Endothelial cell of umbilical vein (primary cell): Measurements from ENCODE around the gene LACTBL1. TPM values are rescaled to one million over a fixed set of nuclear protein-coding genes. Genes with fewer than 3 reads are reported as not detected.

Experiments used
- BruUV-seq: library from RNA; stranded (reverse); fragments of 400-500 nt; replicated peaks from 2 replicates; lab custom pipeline; 2021; lab: Mats Ljungman, UMichigan
- CTCF ChIA-PET: fragments of 300-600, 350-600 bp; sonication (Branson Sonifier 250); formaldehyde crosslinking; loops from one replicate; lab custom pipeline; 2021; ENCODE audit warnings: antibody characterized with exemption, inconsistent platforms; lab: Charles Lee
- POLR2A ChIA-PET: fragments of 300-600, 350-600 bp; sonication (Branson Sonifier 250); formaldehyde crosslinking; loops from one replicate; lab custom pipeline; 2021; ENCODE audit warnings: antibody characterized with exemption, inconsistent platforms; lab: Charles Lee
- DNase-seq: peaks from one replicate; pipeline ENCODE4 v3.0.0-alpha.2; 2011; ENCODE audit warnings: low read depth, low spot score
- FAIRE-seq: peaks from 2 replicates; lab custom pipeline; 2011; peaks lifted over from hg19 to GRCh38; lab: Jason Lieb, UNC
- H2AFZ ChIP-seq: 2 replicates; pipeline ENCODE4 v1.6.0; 2012; ENCODE audit warnings: low read depth, low read length, control low read depth, inconsistent platforms
- H3K27ac ChIP-seq: 2 replicates; pipeline ENCODE4 v1.5.1; 2011; ENCODE audit warnings: low read depth, mild to moderate bottlenecking, control low read depth, low read length, moderate library complexity; ENCODE audit not compliant: insufficient read depth
- H3K27me3 ChIP-seq, 2 experiments: 2 replicates each; pipeline versions ENCODE4 v1.6.0 to v1.6.1; 2011; ENCODE audit warnings: low read length in 2 of 2, mixed read lengths in 1 of 2; ENCODE audit not compliant: control insufficient read depth in 2 of 2, insufficient read depth in 2 of 2
- H3K36me3 ChIP-seq, 2 experiments: 2 replicates in 1 of 2; 3 replicates in 1 of 2; pipeline ENCODE4 v1.5.1; 2011; ENCODE audit warnings: low read length in 2 of 2, mild to moderate bottlenecking in 1 of 2, moderate library complexity in 1 of 2; ENCODE audit not compliant: control insufficient read depth in 2 of 2, insufficient read depth in 2 of 2; ENCODE audit errors: extremely low read depth in 1 of 2
- H3K4me1 ChIP-seq: 3 replicates; pipeline ENCODE4 v1.5.1; 2011; ENCODE audit warnings: mild to moderate bottlenecking, low read length; ENCODE audit not compliant: control insufficient read depth, insufficient read depth; ENCODE audit errors: extremely low read depth
- H3K4me2 ChIP-seq: 2 replicates; pipeline ENCODE4 v1.6.1; 2011; ENCODE audit warnings: low read length, control low read depth, mixed read lengths; ENCODE audit not compliant: insufficient read depth
- H3K4me3 ChIP-seq, 3 experiments: fragments of 200-600 bp in 1 of 3; sonication (generic), shearing (Covaris generic) in 1 of 3; replicated peaks in 1 of 3; 2 replicates each; pipeline ENCODE4 v1.5.1; 2011 to 2016; ENCODE audit warnings: control low read depth in 3 of 3, low read length in 3 of 3, mild to moderate bottlenecking in 2 of 3, inconsistent platforms in 1 of 3, low read depth in 1 of 3, moderate library complexity in 1 of 3; ENCODE audit not compliant: insufficient read depth in 1 of 3
- H3K79me2 ChIP-seq: 2 replicates; pipeline ENCODE4 v1.6.0; 2012; ENCODE audit warnings: low read length, inconsistent platforms; ENCODE audit not compliant: control insufficient read depth, insufficient read depth
- H3K9ac ChIP-seq: replicated peaks from 2 replicates; pipeline ENCODE3; 2011; ENCODE audit warnings: low read length, control low read depth; ENCODE audit not compliant: insufficient read depth; ENCODE audit errors: extremely low read depth
- H3K9me1 ChIP-seq: replicated peaks from 3 replicates; pipeline ENCODE4 v1.6.0; 2011; ENCODE audit warnings: mild to moderate bottlenecking, low read length; ENCODE audit not compliant: control insufficient read depth, insufficient read depth; ENCODE audit errors: extremely low read depth
- H3K9me3 ChIP-seq: replicated peaks from 2 replicates; pipeline ENCODE4 v1.5.1; 2012; ENCODE audit warnings: low read length, inconsistent platforms; ENCODE audit not compliant: control insufficient read depth, insufficient read depth
- H4K20me1 ChIP-seq: replicated peaks from 2 replicates; pipeline ENCODE3; 2011; ENCODE audit warnings: mild to moderate bottlenecking, low read length; ENCODE audit not compliant: control insufficient read depth, insufficient read depth; ENCODE audit errors: extremely low read depth
- CTCF ChIP-seq, 2 donors: IDR thresholded peaks; 1 replicate in 1 of 2; 2 replicates in 1 of 2; pipeline ENCODE4 v1.5.1; 2011; ENCODE audit warnings: low read length in 2 of 2, mild to moderate bottlenecking in 2 of 2, moderate library complexity in 2 of 2, control low read depth in 1 of 2, inconsistent platforms in 1 of 2, low read depth in 1 of 2; ENCODE audit not compliant: insufficient read depth in 1 of 2; ENCODE audit errors: extremely low read depth in 1 of 2
- EZH2 ChIP-seq: IDR thresholded peaks from 2 replicates; pipeline ENCODE4 v1.6.1; 2012; ENCODE audit warnings: borderline replicate concordance, low read depth, mild to moderate bottlenecking, moderate library complexity, low read length, inconsistent platforms; ENCODE audit not compliant: severe bottlenecking
- FOS ChIP-seq: IDR thresholded peaks from 2 replicates; pipeline ENCODE4 v1.6.1; 2011; ENCODE audit warnings: mild to moderate bottlenecking, low read length, moderate library complexity, borderline replicate concordance; ENCODE audit not compliant: insufficient read depth
- GATA2 ChIP-seq: IDR thresholded peaks from 2 replicates; pipeline ENCODE4 v1.7.0; 2011; ENCODE audit warnings: low read depth, mild to moderate bottlenecking, moderate library complexity, mixed read lengths, low read length; ENCODE audit not compliant: insufficient read length, insufficient read depth
- JUN ChIP-seq: IDR thresholded peaks from 2 replicates; pipeline ENCODE4 v1.6.1; 2011; ENCODE audit warnings: borderline replicate concordance, low read depth; ENCODE audit not compliant: insufficient read length, insufficient read depth
- MAX ChIP-seq: IDR thresholded peaks from 2 replicates; pipeline ENCODE4 v1.6.1; 2011; ENCODE audit not compliant: insufficient read depth, insufficient read length
- MYC ChIP-seq: IDR thresholded peaks from one replicate; pipeline ENCODE4 v1.6.1; 2011; ENCODE audit warnings: mild to moderate bottlenecking, low read depth, low read length
- POLR2A ChIP-seq: IDR thresholded peaks from 2 replicates; pipeline ENCODE4 v1.6.1; 2012; ENCODE audit warnings: low read depth, mild to moderate bottlenecking, control low read depth, low read length
- POLR2AphosphoS5 ChIP-seq: IDR thresholded peaks from 2 replicates; pipeline ENCODE4 v1.6.1; 2012; ENCODE audit warnings: low read depth, mild to moderate bottlenecking, control low read depth, low read length, moderate library complexity; ENCODE audit not compliant: insufficient read depth
- dilution Hi-C: fragments of 300-500 bp; cut with MboI; formaldehyde crosslinking; loops from one replicate; pipeline ENCODE4 v1.15.0; 2019; ENCODE audit warnings: low sequenced_read_pairs; ENCODE audit not compliant: extremely low pct_ligation_motif_present
- intact Hi-C: fragments of 100-400 bp; cut with micrococcal nuclease; formaldehyde crosslinking; loops from one replicate; pipeline ENCODE4 v1.10.0; 2022
- polyA plus RNA-seq, 4 experiments: library from polyadenylated mRNA; depleted of rRNA in 3 of 4; stranded (reverse) in 3 of 4; unstranded in 1 of 4; fragments of >200 nt; gene quantifications; 2 replicates each; pipeline versions ENCODE4 v1.2.1 to v1.2.3, GENCODE V29; 2011 to 2012; ENCODE audit warnings: missing spikeins in 1 of 4
- total RNA-seq: library from RNA; stranded (reverse); gene quantifications from 2 replicates; pipeline ENCODE4 v1.2.3, GENCODE V29; 2021

LACTBL1 gene
- total and polyA plus RNA-seq, 2 donors (not counting 3 experiments of a cell fraction or from before 2014, with no cell fraction given) = not detected

- ChIA-PET POLR2A (no interaction called here), CTCF (interaction anchor here (2.6 to 2.8 kb wide), 2 partner anchors 14 to 27 kb away, joined by 10 read pairs; no protein-coding TSS in a partner anchor)
- Histone ChIP-seq H3K27me3 (no peaks in the 10 kb centered on the region), H4K20me1 (no peaks in the 10 kb centered on the region), H3K4me2 (no peak overlapping the region), H3K27ac (no peak overlapping the region), H3K79me2 (no peaks in the 10 kb centered on the region), H3K9ac (no peak overlapping the region), H3K4me3 (no peak overlapping the region), H3K9me1 (no peaks in the 10 kb centered on the region), H3K9me3 (no peaks in the 10 kb centered on the region), H3K36me3 (peaks cover 0 to 4% of the 10 kb centered on the region in 2 experiments), H2AFZ (no peak overlapping the region), H3K4me1 (no peaks in the 10 kb centered on the region)
- TF ChIP-seq FOS = no peak
- no peak for TF ChIP-seq EZH2
- TF ChIP-seq MYC = no peak
- TF ChIP-seq JUN = no peak
- TF ChIP-seq GATA2 = no peak
- no peak for TF ChIP-seq POLR2AphosphoS5
- no peak for TF ChIP-seq MAX
- no peak for TF ChIP-seq CTCF (IDR thresholded peaks at IDR 0.05; ENCODE audit: extremely low read depth in 1 of 2, insufficient read depth in 1 of 2, low read depth in 1 of 2, low read length in 2 of 2)
- TF ChIP-seq POLR2A = no peak
- intact Hi-C loops (no loop called here), dilution Hi-C loops (no loop called here)
- no peak for FAIRE-seq
- no TSS peak for BruUV-seq
- no peak for DNase-seq
These were observed 69.6 kb downstream of the LACTBL1 start for GRCh38 chr1:22903113-22903512.

Other genes with a start within 250 kb of the LACTBL1 start
- not detected in 2 replicates for gene TEX46, start 43.0 kb upstream of the LACTBL1 start, total RNA-seq
- not detected in 2 replicates for gene TEX46, start 43.0 kb upstream of the LACTBL1 start, polyA plus RNA-seq
- 105 and 111 TPM in 2 replicates for gene KDM1A, start 46.6 kb upstream of the LACTBL1 start, total RNA-seq
- gene KDM1A, start 46.6 kb upstream of the LACTBL1 start, polyA plus RNA-seq = 79.3 and 111 TPM in 2 replicates
- 82.4 and 92.3 TPM in 2 replicates for gene LUZP1, start 196.0 kb upstream of the LACTBL1 start, total RNA-seq
- gene LUZP1, start 196.0 kb upstream of the LACTBL1 start, polyA plus RNA-seq = 24.0 and 26.3 TPM in 2 replicates
- 1.5 and 2.2 TPM in 2 replicates for gene HTR1D, start 244.6 kb upstream of the LACTBL1 start, total RNA-seq
- gene HTR1D, start 244.6 kb upstream of the LACTBL1 start, polyA plus RNA-seq = 1.9 TPM in 2 replicates